ENCODE results near the gene TERC.

GRCh38 chr3:169774186-169774585 is 9.3 kb upstream of the TERC start:
- TF ChIP-seq CTCF (conservative IDR thresholded peaks at IDR 0.05; ENCODE audit: low read length) (no peak), EZH2phosphoT487 (IDR thresholded peaks at IDR 0.05; ENCODE audit: borderline replicate concordance, low read depth, low read length) (no peak)

Measured in OCI-LY7 (cell line).